ENCODE measurements around the gene MATCAP1. TPM values are rescaled to one million over a fixed set of nuclear protein-coding genes. Genes with fewer than 3 reads are reported as not detected.

The MATCAP1 gene
- total and polyA plus RNA-seq, 10 of the 15 experiments (the other 5 are each of a cell fraction or from before 2014, with no cell fraction given) = 2.8 to 25.8 (median 8.6) TPM

- TF ChIP-seq ATF2 (IDR thresholded peaks at IDR 0.05; ENCODE audit: low read length) = no peak
- peak; percentile 54; the same call in 1 of the 2 replicates for TF ChIP-seq CHD2 (IDR thresholded peaks at IDR 0.05; ENCODE audit: borderline replicate concordance, low read depth, low read length)
- TF ChIP-seq RELA (IDR thresholded peaks at IDR 0.05; ENCODE audit: borderline replicate concordance, partially characterized antibody) = no peak
- TF ChIP-seq SREBF1 (IDR thresholded peaks at IDR 0.05; ENCODE audit: low read length) = no peak
- TF ChIP-seq SMARCA5 (IDR thresholded peaks at IDR 0.05) = peak; percentile 85
- TF ChIP-seq BRCA1 (IDR thresholded peaks at IDR 0.05; ENCODE audit: low read depth, low read length) = no peak
- TF ChIP-seq CBX5 (IDR thresholded peaks at IDR 0.05; ENCODE audit: low read depth) = no peak
- TF ChIP-seq REST (IDR thresholded peaks at IDR 0.05; ENCODE audit: low read depth, low read length) = no peak
- no peak for TF ChIP-seq FOXM1 (IDR thresholded peaks at IDR 0.05; ENCODE audit: low read depth, low read length)
- TF ChIP-seq RAD51 (IDR thresholded peaks at IDR 0.05) = no peak
- peak; percentile 100 for TF ChIP-seq JUNB (IDR thresholded peaks at IDR 0.05)
- TF ChIP-seq CHD1 (IDR thresholded peaks at IDR 0.05; ENCODE audit: low read depth, low read length) = no peak
- 0 out of 2 replicates have a peak, but pooled peaks have one; percentile 12 for TF ChIP-seq PKNOX1 (IDR thresholded peaks at IDR 0.05)
- peak; percentile 87 for TF ChIP-seq ZBTB40 (IDR thresholded peaks at IDR 0.05; ENCODE audit: borderline replicate concordance)
- no peak for TF ChIP-seq TCF7 (IDR thresholded peaks at IDR 0.05; ENCODE audit: borderline replicate concordance)
- TF ChIP-seq TARDBP (IDR thresholded peaks at IDR 0.05; ENCODE audit: borderline replicate concordance) = no peak
- TF ChIP-seq POU2F2 (IDR thresholded peaks at IDR 0.05; ENCODE audit: borderline replicate concordance, low read depth, low read length) = 0 out of 3 replicates have a peak, but pooled peaks have one; percentile 25
- peak; percentile 76 for TF ChIP-seq E4F1 (IDR thresholded peaks at IDR 0.05; ENCODE audit: borderline replicate concordance, partially characterized antibody)
Measured at GRCh38 chr16:67191995-67192681, 8.4 kb upstream of the MATCAP1 start, which contains the start of gene E2F4 (continued).
